B cell (primary cell): ENCODE measurements around the gene NPBWR2. TPM values are rescaled to one million over a fixed set of nuclear protein-coding genes. Genes with fewer than 3 reads are reported as not detected.

Source experiments
- ATAC-seq: fragments of 200-7000 bp; cut with Tn5 transposase; one replicate; pipeline ENCODE4 v1.10.0; 2021; ENCODE audit warnings: low read depth, mild to moderate bottlenecking, moderate number of reproducible peaks, moderate library complexity
- CTCF ChIA-PET: fragments of 350-600 bp; sonication (Branson Sonifier 250); formaldehyde crosslinking; loops from one replicate; lab custom pipeline; 2021; ENCODE audit warnings: antibody characterized with exemption, inconsistent platforms; lab: Charles Lee
- POLR2A ChIA-PET: fragments of 350-600 bp; sonication (Branson Sonifier 250); formaldehyde crosslinking; loops from one replicate; lab custom pipeline; 2021; ENCODE audit warnings: antibody characterized with exemption; lab: Charles Lee
- DNase-seq: peaks from one replicate; pipeline ENCODE4 v3.0.0; 2013
- H2AFZ ChIP-seq: 2 replicates; pipeline ENCODE4 v1.6.1; 2012; ENCODE audit warnings: mild to moderate bottlenecking, low read depth, low read length; ENCODE audit not compliant: insufficient read depth, poor library complexity, severe bottlenecking
- H3K27ac ChIP-seq, 2 donors: 1 replicate in 1 of 2; 2 replicates in 1 of 2; pipeline ENCODE4 v1.5.1; 2012 to 2013; ENCODE audit warnings: low read length in 2 of 2, mild to moderate bottlenecking in 2 of 2, moderate library complexity in 1 of 2
- H3K27me3 ChIP-seq, 4 experiments: fragments of 200-600 bp in 1 of 4; sonication (generic) in 1 of 4; replicated peaks in 1 of 4; 1 replicate in 2 of 4; 2 replicates in 2 of 4; pipeline versions ENCODE4 v1.6.1 to v1.7.0; 2013 to 2016; ENCODE audit warnings: low read length in 3 of 4, mild to moderate bottlenecking in 2 of 4, mixed read lengths in 1 of 4, moderate library complexity in 1 of 4; ENCODE audit not compliant: insufficient read depth in 4 of 4, control insufficient read depth in 3 of 4; ENCODE audit errors: control extremely low read depth in 1 of 4
- H3K36me3 ChIP-seq, 2 experiments: replicated peaks in 1 of 2; 1 replicate in 1 of 2; 2 replicates in 1 of 2; pipeline versions ENCODE4 v1.6.1 to v1.7.1; 2013; ENCODE audit warnings: low read length in 1 of 2; ENCODE audit not compliant: insufficient read depth in 2 of 2, control insufficient read depth in 1 of 2; ENCODE audit errors: control extremely low read depth in 1 of 2, extremely low read depth in 1 of 2
- H3K4me1 ChIP-seq, 2 donors: fragments of 200-600 bp in 1 of 2; sonication (generic) in 1 of 2; 1 replicate in 1 of 2; 2 replicates in 1 of 2; pipeline versions ENCODE4 v1.5.1 to v1.6.1; 2013 to 2017; ENCODE audit warnings: low read length in 2 of 2; ENCODE audit not compliant: control insufficient read depth in 2 of 2, insufficient read depth in 2 of 2
- H3K4me2 ChIP-seq: replicated peaks from 2 replicates; pipeline ENCODE3; 2012; ENCODE audit warnings: mild to moderate bottlenecking, low read depth, low read length; ENCODE audit not compliant: poor library complexity, severe bottlenecking
- H3K4me3 ChIP-seq, 5 experiments: fragments of 200-600 bp in 1 of 5; sonication (generic) in 1 of 5; 1 replicate in 3 of 5; 2 replicates in 2 of 5; pipeline versions ENCODE4 v1.5.1 to v1.7.0; 2011 to 2016; ENCODE audit warnings: low read length in 4 of 5, mild to moderate bottlenecking in 4 of 5, low read depth in 2 of 5, control low read depth in 1 of 5, moderate library complexity in 1 of 5; ENCODE audit not compliant: insufficient read depth in 1 of 5; ENCODE audit errors: control extremely low read depth in 1 of 5, extremely low read depth in 1 of 5
- H3K79me2 ChIP-seq: fragments of 200-600 bp; sonication (generic); one replicate; pipeline ENCODE4 v1.6.0; 2016; ENCODE audit warnings: low read length; ENCODE audit not compliant: control insufficient read depth, insufficient read depth
- H3K9ac ChIP-seq: fragments of 200-600 bp; sonication (generic); 2 replicates; pipeline ENCODE4 v1.6.1; 2017; ENCODE audit warnings: mild to moderate bottlenecking, low read length, moderate library complexity
- H3K9me3 ChIP-seq, 3 donors: one replicate each; pipeline versions ENCODE4 v1.6.1 to v1.7.1; 2013; ENCODE audit warnings: low read length in 2 of 3; ENCODE audit not compliant: control insufficient read depth in 2 of 3, insufficient read depth in 1 of 3; ENCODE audit errors: control extremely low read depth in 1 of 3
- H4K20me1 ChIP-seq: 2 replicates; pipeline ENCODE4 v1.6.0; 2012; ENCODE audit warnings: mild to moderate bottlenecking, low read length; ENCODE audit not compliant: insufficient read depth, control insufficient read depth, poor library complexity, severe bottlenecking
- H3K27ac Mint-ChIP-seq: one replicate; pipeline ENCODE4 v1.8.0; 2021; ENCODE audit warnings: mixed read lengths
- H3K27me3 Mint-ChIP-seq: one replicate; pipeline ENCODE4 v1.8.0; 2021; ENCODE audit warnings: mixed read lengths
- H3K4me1 Mint-ChIP-seq: one replicate; pipeline ENCODE4 v1.8.0; 2021; ENCODE audit warnings: mixed read lengths
- H3K4me3 Mint-ChIP-seq: one replicate; pipeline ENCODE4 v1.8.0; 2021; ENCODE audit warnings: mixed read lengths
- H3K9me3 Mint-ChIP-seq: one replicate; pipeline ENCODE4 v1.8.0; 2022; ENCODE audit warnings: mixed read lengths; ENCODE audit not compliant: insufficient read depth
- EZH2 ChIP-seq: IDR thresholded peaks from 2 replicates; pipeline ENCODE4 v1.6.1; 2012; ENCODE audit warnings: borderline replicate concordance, low read depth, mild to moderate bottlenecking, moderate library complexity, low read length; ENCODE audit not compliant: insufficient read depth, poor library complexity, severe bottlenecking
- WGBS: methylation state at CpG from one replicate; pipeline ENCODE4 v1.1.5; 2013; ENCODE audit warnings: missing lambda C conversion rate; ENCODE audit not compliant: insufficient coverage; 5-methylcytosine and 5-hydroxymethylcytosine counted together
- intact Hi-C: fragments of 100-400 bp; cut with micrococcal nuclease; formaldehyde crosslinking; loops from one replicate; pipeline ENCODE4 v1.10.0; 2022
- polyA plus RNA-seq: library from polyadenylated mRNA; depleted of rRNA; stranded (reverse); fragments of >200 nt; gene quantifications from 2 replicates; pipeline ENCODE4 v1.2.3, GENCODE V29; 2012
- total RNA-seq, 2 donors: library from RNA; stranded (reverse); fragments of 120-200 nt in 1 of 2; gene quantifications; 1 replicate in 1 of 2; 2 replicates in 1 of 2; pipeline versions ENCODE4 v1.2.3 to v1.2.4, GENCODE V29; 2013 to 2022
- TF ChIP-seq, protein P1 (sequence below): fragments of 200-600 bp; IDR thresholded peaks from one replicate; pipeline ENCODE4 v1.8.0; 2022; ENCODE audit warnings: antibody characterized with exemption, mild to moderate bottlenecking

Gene NPBWR2
- total and polyA plus RNA-seq, 2 donors (not counting 1 experiment from before 2014, with no cell fraction given), result 0.21 TPM; not detected in 1

DNA sequence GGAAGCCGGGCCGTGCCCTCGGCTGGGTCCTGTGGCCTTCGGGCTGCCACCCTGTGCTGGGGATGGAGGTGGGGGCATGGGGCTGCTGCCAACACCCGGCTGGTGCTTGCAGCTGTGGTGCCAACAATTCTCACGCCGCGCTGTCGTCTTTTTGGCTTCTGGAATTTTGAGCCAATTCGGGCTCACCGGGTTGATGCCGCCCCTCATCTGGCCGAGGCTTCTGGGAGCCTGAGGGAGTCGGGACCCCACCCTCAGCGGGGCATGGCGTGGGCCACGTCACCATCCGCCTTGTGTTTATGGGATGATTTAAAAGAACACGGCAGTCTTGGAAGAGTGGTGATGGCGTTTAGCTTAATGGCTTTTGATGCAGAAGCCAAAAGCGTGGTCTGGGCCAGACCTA, 8.7 kb upstream of the NPBWR2 start:
- Histone ChIP-seq H4K20me1 (no peaks in the 10 kb centered on the region), H3K4me3 (no peak overlapping the region), H3K27me3 (no peaks in the 10 kb centered on the region), H3K9me3 (no peaks in the 10 kb centered on the region), H3K79me2 (no peaks in the 10 kb centered on the region), H3K36me3 (no peaks in the 10 kb centered on the region), H3K9ac (no peak overlapping the region), H2AFZ (no peak overlapping the region), H3K4me2 (no peak overlapping the region), H3K27ac (no peak overlapping the region), H3K4me1 (peaks cover 4 to 24% of the 10 kb centered on the region in 2 donors)
- DNase-seq, result no peak
- peaks cover 19% of the 10 kb centered on the region for H3K4me1 Mint-ChIP-seq
- H3K4me3 Mint-ChIP-seq, result no peak overlapping the region
- ChIA-PET POLR2A (no interaction called here), CTCF (interaction anchor here (1.4 to 9.2 kb wide), 3 partner anchors 15 to 74 kb away, joined by 3 to 220 read pairs (median 19); partner anchors contain the start of genes LKAAEAR1, OPRL1 and RGS19)
- no peak overlapping the region for H3K27ac Mint-ChIP-seq
- no peak for ATAC-seq
- intact Hi-C loops, result no loop called here
- WGBS, result 97% methylated on average over 21 of the region's 21 CpGs
- H3K27me3 Mint-ChIP-seq, result no peaks in the 10 kb centered on the region
- TF ChIP-seq EZH2, result no peak
- TF ChIP-seq, protein P1, sequence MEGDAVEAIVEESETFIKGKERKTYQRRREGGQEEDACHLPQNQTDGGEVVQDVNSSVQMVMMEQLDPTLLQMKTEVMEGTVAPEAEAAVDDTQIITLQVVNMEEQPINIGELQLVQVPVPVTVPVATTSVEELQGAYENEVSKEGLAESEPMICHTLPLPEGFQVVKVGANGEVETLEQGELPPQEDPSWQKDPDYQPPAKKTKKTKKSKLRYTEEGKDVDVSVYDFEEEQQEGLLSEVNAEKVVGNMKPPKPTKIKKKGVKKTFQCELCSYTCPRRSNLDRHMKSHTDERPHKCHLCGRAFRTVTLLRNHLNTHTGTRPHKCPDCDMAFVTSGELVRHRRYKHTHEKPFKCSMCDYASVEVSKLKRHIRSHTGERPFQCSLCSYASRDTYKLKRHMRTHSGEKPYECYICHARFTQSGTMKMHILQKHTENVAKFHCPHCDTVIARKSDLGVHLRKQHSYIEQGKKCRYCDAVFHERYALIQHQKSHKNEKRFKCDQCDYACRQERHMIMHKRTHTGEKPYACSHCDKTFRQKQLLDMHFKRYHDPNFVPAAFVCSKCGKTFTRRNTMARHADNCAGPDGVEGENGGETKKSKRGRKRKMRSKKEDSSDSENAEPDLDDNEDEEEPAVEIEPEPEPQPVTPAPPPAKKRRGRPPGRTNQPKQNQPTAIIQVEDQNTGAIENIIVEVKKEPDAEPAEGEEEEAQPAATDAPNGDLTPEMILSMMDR, result no peak
- H3K9me3 Mint-ChIP-seq, result no peaks in the 10 kb centered on the region

DNA sequence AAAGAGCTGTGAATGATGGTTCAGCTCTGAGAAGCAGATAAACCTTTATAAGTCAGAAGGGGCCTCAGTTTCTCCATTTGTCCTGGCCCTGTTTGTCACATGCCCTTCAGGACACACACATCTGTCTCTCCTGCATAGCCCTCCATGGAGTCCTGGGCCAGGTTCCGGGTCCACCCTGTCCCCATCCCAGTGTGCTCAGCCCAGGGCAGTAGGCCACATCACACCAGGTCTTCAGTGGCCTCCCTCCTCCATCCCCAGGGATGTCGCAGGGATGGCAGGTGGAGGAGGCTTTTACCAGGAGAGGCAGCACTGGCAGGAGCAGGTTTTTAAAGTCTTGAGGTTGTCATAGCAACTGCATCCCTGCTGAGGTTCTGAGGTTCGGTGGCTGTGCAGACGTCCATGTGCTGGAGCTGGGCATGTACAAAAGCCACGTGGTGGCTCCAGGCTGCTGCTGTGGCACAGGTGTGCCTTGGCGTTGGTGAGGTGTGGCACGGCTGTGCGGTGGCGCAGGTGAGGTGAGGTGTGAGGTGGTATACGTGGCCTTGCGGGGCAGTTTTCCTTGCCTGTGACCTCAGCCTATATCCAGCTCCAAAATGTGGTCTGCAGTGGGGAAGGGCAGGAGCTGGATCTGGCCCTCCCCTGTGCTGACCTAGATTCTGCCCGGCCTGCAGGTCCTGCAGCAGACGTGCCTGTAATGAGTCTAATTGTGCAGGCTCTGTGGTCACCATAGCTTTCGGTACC, 8.0 kb upstream of the NPBWR2 start:
- Mint-ChIP-seq H3K27me3 (no peaks in the 10 kb centered on the region), H3K4me3 (no peak overlapping the region)

More for the DNA sequence above, 8.0 kb upstream of the NPBWR2 start:
- H3K27ac ChIP-seq, result no peak overlapping the region
- Mint-ChIP-seq H3K4me1 (peaks cover 16% of the 10 kb centered on the region), H3K9me3 (no peaks in the 10 kb centered on the region), H3K27ac (no peak overlapping the region)
- H3K27me3 ChIP-seq, result no peaks in the 10 kb centered on the region
- no peak overlapping the region for H3K9ac ChIP-seq
- no peak overlapping the region for H3K4me2 ChIP-seq
- no peaks in the 10 kb centered on the region for H3K79me2 ChIP-seq
- ChIA-PET CTCF (interaction anchor here (1.4 to 9.2 kb wide), 4 partner anchors 14 to 77 kb away, joined by 3 to 220 read pairs (median 11); partner anchors contain the start of genes LKAAEAR1, OPRL1 and RGS19), POLR2A (no interaction called here)
- H3K4me3 ChIP-seq, result no peak overlapping the region
- no peaks in the 10 kb centered on the region for H3K9me3 ChIP-seq
- H2AFZ ChIP-seq, result no peak overlapping the region
- TF ChIP-seq, protein P1, result no peak
- no peak for TF ChIP-seq EZH2
- no peak for ATAC-seq
- WGBS, result 89% methylated on average over 11 of the region's 14 CpGs
- no peak for DNase-seq
- H4K20me1 ChIP-seq, result no peaks in the 10 kb centered on the region
- intact Hi-C loops, result no loop called here
- H3K4me1 ChIP-seq, result peaks cover 4 to 19% of the 10 kb centered on the region in 2 donors
- no peaks in the 10 kb centered on the region for H3K36me3 ChIP-seq
